HG03575 (cell line): Measurements from ENCODE around the gene C12orf60.
A peak's percentile ranks its signal among the peaks of the same experiment; 100 is the strongest.

Experiments used
- ATAC-seq: cut with Tn5 transposase; IDR thresholded peaks from one replicate; pipeline ENCODE4 v1.9.1; 2021; ENCODE audit not compliant: unreplicated experiment, insufficient number of reproducible peaks, low FRiP score; ENCODE audit errors: extremely low read depth

The C12orf60 gene

DNA sequence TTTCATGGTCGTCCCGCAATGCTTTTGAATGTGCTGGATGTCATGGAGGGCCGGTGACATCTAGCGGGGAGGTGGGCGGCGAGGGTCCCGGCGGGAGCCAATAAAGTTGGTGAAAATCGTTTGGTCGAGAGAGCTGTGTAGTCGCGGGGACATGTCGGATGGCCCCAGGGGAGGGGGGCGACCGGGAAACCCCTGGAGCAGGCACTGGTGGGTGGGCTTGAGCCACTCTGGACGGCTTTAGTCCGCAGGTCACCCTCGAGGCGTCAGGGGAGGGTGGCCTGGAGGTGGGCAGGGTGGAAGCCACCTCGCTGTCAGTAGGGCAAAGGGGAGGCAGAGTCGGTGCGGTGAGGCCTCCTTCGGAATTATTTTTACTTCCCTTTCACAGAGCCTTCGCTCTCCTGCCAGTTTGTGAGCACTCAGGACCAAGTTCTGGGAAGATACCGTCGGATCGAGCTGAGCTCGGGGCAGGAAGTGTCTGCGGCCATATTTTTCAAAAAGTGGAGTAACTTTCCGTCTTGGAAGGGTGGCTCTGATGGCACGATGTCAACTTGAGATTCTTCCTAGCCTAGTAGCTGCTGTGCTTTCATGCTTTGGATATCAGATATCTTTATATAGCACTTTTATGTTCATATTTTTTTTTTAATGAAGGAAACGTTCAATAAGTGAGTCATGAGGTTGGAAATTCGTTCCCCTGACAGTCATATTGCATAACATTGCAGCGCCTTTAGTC, 28.4 kb upstream of the C12orf60 start:
- no peak for ATAC-seq

DNA sequence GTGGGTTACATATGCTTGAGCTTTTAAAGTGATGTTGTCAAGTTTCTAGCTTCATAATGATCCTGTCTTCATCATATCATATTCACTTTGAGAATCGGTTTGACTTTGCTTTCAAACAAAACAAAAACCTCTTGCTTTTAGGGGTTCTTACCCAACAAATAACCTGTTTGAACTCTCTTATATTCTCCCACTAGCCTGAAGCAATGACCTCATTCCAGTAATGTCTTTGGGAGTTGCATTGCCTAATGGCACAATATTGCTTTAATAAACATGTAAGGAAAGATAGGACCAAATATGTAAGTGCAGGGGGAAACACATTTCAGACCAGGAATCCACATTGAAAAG, 27.9 kb upstream of the C12orf60 start:
- ATAC-seq = no peak

DNA sequence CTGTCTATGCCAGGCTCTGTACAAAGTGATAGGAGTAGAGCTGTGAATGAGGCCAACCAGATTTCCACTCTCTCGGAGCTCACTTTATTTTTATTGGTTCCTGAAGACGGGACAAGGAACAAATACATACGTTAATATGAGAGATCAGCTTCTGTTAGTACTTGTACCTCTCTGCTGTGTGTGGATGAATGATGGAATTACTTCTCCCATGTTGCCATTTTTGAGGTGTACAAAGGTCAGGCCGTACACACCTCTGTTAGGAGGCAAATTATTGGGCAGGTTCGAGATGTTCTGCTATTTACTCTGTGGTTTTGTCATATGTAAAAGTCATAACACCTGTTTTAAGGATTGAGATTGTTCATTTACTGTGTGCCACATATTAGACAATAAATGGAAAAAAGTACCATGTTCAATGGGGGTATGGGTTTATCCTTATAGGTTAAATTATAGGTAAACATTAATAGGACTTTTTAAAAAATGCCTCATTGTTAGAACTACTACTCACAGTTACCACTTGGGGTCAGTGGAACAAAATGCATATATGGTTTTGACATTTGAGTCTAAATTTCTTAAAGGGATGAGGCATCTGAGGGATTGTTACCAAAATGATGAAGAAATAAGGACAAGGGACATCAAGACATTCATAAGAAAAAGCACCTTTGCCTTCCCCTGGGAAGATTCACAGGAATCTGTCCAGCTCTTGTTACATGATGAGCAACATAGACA, 27.1 kb upstream of the C12orf60 start:
- ATAC-seq = no peak

DNA sequence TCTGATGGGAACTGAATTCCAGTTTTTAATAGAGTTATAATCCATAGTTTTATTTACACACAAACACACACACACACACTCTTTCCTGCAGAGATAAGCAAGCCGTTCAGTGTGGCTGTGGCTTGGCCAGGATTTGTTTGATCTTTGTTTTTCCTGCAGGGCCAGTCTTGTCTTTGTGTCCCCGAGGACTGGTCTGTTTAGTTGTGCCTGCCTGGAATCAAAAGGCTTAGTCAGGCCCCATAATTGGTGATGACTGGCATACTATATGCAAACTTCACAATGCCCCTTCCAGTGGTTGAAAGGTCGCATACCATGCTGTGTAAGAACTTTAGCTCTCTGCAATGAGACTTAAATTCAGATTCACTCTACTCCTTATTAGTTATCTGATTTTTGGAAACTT, 26.2 kb upstream of the C12orf60 start:
- ATAC-seq = no peak

DNA sequence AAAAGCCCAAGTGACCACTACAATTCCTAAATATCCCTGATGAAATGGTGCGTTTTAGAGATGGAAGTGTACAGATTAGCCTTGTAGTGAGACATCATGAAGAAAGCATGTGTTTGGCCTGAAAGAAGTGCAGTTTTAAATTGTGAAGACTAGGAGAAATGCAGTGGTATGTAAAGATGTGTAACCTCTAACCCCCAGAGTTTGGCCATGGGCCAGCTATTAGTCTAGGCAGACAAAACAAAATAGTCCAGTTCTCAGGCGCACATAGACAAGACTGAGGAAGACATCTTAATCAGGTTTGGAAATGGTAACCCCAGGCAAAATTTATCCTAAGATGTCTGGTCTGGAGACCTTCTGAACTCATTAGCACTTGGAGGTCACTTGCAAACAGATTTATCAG, 23.6 kb upstream of the C12orf60 start:
- no peak for ATAC-seq

DNA sequence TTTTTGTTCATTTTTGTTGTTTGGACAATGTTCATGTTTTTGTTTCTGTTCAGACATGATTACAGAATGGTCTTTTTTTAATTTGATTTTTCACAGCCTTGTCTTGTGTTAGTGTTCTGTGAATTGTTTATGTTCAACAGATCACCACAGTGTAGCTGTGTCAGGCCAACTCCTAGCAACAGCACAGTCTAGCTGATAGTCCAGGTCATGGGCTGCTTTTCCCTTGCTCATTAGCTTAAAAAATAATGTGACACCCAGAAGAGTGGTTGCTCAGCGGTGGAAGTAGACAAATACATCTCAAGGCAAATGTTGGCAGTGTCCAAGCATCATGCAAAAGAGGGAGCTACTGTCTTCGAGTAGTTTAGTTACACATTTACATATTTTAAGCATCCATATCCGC, 22.6 kb upstream of the C12orf60 start:
- ATAC-seq = no peak

DNA sequence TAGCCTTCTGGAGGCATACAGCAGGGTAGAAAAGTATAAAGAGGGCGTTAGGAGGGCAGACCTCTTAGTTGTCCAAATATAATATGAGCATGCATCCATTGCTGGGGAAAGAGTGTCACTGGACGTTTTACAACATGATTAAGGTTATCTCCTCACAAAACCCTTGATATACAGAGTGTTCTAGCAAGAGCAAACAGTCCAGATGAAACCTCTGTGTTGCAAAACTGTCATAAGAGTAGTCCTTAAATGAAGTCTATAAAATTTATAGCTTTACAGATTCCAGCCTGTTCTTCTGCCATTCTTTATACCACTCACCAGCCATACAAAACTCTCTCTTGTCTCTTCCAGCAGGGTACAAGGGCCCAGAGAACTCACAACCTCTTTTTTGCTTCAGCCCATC, 21.9 kb upstream of the C12orf60 start:
- ATAC-seq = no peak

DNA sequence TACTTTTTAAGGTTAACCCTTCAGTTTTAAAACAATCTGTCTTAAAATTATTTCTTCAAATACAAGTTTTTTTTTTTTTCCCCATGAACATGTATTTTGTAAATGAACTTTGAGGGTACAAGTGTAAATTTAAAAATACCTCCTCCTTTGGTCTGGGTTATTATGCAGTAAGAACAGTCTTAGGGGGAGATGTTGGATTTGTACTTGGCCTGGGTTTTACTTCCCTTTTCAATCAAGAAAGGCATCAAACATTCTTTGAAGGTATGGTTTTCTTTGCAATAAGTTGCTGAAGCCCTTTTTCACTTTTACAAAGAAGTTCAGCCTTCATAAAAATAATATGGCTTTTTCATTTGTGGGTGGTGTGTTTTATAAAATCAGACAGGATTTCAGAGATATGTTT, 20.7 kb upstream of the C12orf60 start:
- ATAC-seq = no peak

DNA sequence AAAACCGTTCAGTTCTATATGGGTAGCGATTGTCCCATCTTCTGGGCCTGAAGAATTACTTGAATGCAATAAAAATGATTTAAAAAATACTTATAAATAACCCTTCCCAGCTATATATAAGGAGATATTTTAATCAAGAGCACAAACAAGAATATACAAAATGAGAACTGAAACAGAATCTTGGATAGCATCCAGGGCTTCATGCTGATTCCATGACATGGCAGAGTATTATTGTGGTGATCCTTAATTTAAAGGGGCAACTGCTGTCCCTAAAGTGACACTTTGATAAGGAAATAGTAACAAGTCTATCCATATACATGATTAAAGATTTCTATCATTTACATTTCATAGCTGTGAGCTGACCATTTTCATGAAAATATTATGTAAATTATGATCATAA, 19.0 kb upstream of the C12orf60 start:
- no peak for ATAC-seq

DNA sequence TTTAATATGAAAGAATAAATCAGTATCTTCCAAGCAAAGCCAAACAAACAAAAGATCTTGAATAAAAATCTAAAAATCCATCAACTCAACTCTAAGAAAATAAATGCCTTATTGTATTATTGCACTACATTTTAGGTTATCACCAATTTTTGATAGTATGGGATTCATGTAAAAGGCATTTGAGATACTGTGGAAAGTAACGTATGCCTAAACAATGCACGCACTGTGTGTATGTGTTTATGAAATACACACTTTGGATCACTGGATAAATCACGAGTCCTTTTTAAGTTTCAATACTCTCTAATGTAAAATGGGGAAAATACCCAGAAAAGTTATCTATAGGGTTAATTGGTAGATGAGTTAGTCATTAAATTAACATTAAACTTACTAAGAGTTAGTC, 17.9 kb upstream of the C12orf60 start:
- ATAC-seq = no peak

DNA sequence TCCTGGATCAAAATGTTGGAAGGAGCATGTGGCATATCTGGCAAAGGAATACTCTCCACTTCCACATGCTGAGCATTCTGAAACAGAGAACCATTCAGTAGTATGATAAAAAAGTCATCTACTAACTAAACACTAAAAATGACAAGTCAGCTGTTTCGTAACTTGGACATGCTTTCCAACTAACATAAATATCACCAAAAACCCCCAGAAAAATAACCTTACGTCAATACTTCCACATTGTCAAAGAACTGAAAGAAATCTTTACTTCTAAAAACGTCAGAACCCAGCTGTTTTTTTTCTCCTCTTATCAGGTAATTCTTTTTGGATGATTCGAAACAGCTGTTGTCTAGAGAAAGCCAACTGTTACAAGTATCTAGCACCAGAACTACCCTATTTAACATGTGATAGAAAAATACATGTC, 8.4 kb upstream of the C12orf60 start:
- ATAC-seq = no peak

DNA sequence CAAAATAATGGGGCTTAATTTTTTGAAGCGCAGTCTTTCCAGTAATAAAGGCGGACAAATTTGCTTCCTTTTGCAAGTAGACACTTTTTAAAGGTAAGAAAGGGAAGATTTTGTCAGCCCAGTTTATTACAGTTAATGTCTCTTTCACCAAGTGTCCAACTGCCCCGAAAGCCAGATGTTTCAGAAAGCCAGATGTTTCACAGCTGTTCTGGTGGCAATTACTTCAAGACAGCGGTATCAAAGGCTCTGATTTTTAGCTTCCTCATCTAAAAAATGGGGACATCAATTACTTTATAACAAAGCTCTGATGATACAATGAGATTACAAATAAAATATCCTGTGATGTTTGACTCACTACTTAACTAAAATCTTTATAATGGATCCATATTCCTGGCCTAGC, 1.2 kb upstream of the C12orf60 start:
- no peak for ATAC-seq

DNA sequence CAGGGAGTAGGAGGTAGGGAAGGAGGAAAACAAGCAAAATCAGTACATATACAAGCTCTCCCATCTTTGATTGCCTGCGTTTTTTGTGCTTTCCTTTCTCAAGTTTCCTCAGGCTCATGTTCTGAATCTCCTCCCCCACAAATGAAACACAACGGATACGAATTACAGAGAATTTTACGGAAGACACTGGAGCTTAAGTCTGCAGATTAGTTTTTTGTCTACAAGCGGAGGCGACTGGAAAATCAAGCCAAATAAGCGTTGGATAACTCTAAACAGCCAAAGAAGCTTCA, 804 bp upstream of the C12orf60 start:
- no peak for ATAC-seq

DNA sequence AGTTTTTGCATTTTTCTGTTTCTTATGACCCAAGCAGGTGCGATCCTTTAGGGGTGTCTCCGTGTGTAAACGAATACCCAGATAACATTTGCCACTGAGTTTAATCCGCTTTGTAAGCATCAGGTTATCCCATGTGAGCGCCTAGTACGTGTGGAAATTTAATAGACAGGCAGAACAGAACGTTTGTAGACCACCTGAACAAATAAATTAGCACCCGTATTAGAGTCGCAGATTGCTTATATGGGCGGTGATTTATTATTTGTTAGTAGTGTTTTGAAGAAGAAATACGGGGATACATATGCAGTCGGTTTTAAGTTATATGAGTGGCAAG, 325 bp downstream of the C12orf60 start:
- ATAC-seq = peak; percentile 9

DNA sequence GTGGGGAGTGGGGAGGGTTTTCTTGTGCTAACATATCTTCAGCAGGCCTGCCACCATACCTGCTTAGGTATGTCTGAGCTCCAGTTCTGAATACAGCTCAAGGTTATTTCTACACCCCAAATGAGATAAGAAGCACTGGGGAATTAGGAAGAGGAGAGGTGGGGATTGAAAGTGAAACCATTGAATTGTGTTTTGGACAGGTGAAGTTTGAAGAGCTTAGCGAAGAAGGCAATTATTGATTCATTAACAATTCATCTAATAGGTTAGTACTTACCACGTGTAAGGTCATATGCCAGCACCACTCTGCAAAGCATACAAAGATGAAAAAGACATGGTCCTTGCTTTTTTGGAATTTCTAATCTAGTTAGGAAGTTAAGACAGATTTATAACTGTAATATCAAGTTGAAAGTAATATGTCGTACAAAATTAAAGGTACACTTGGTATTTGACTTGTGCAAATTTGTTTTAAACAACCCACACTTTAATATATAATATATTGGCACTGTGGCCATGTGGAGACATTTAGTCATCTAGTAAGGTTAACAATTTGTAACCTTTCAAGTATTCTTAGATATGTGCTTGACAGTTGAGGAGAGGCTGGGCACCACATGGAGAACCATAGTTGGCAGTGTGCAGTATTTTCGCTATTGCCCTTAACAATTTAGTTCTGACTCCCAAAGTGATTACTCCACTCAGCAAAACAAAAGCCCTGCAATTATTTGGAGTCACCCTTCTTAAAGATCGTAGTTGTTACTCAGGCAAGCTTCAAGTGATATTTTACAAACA, 6.9 kb downstream of the C12orf60 start:
- no peak for ATAC-seq

DNA sequence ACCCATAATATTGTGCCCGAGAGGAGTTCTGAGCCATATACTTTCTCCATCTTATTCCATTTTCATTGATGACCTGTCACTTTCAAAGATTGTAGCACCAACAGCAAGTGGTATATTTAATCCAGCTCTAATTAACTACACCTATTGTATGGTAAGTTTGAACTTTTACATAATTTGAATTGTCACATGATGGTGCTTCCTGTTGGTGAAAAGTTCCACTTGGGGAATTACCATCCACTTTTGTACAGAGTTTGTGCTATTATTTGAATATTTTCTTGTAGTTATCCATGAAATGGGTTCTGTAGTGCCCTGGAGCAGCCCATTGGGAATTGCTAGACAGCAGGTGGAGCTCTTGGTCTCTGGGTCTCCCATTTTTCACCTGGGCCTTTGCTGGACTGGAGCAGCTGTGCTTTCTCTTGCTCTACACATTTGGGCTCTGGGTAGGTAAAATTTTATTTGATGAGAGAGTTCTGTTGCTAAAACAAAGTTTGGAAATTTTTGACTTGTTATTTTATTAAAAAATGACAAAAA, 7.5 kb downstream of the C12orf60 start:
- no peak for ATAC-seq

DNA sequence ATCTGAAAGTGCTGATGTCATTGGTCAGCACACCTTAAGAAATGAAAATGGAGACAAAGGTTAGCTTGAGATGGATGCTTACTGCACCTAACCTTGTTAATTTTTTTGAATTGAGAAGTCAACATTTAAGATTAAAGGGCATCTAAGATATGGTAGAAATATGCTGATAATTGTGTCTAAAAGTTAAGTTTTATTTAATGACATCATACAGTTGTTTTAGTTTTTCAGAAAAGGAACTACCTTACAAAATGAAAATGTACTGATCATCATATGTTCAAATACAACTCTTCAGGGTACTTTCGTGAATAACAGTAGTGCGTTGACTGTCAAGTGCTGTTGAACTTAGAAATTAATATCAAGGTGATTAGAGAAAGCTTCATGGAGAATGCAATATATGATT, 8.0 kb downstream of the C12orf60 start:
- no peak for ATAC-seq

DNA sequence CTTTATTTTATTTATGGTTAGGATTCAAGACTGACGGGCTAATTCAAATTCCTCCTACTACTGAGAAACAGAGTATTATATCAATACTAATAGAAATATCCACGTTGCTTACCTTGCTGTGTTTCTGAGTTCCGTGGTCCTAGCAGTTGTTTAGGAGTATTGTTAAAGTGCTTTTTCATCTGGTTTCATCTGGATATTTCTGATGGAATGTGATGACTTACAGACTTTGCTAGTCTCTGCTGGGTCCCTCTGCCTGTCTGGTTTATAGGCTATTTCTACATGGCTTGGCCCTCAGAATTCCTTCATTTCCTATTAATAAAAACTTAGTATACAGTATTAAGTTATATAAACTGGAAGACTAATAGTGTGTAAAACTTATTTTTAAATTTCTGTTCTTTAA, 10.5 kb downstream of the C12orf60 start, which contains the start of gene SMCO3:
Gene SMCO3, minus strand, starts transcription at position 169 of the 400 bp plus-strand sequence. CDS start 7,502 bp downstream, outside the sequence.
- no peak for ATAC-seq

DNA sequence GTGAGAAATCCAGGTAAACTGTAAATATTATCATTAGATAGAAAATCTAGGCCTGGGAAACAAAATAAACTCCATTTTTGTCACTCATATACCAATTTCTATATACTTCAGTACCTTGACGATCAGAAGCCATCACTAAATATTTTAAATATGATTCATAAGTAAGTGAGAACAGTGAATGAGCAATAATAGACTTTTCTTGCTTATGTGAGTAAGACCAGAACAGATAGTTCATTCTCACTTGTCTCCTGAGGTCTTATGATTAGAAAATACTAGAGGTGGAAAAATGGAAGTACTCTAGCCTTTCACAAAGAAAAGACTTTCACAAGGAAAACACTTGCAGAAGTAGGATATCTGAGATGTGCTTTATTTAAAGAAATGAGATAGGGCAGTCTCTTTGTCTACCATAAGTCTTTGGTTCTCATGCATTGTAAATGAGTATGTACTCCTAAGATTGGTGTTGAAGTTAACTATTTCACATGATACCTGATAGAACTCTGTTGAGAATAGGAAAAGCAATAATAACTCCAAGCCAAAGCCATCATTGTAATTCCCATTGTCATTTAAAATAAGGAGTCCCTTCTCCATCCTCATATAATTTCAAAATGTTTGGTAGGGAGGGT, 20.7 kb downstream of the C12orf60 start:
- ATAC-seq = no peak

DNA sequence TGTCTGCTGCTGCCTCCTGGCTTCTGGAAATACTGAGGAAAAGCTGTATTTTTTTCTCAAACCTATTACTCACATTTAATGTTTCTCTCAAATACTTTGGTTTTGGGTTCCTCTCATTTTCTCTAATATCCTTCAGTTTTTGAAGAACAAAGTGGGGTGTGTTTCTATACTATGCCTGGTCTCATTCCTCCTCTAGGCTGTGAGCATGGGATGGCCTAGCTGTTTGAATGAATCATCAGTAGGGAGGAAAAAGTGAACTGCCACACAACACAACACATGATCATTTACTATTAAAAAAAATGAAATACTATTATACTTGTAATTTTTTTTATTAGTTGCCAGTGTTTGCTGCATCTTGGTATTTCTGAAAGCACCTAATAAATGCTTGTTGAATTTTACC, 21.8 kb downstream of the C12orf60 start:
- no peak for ATAC-seq
